GM18867 (cell line): ENCODE results near the gene PTP4A2.

Experiments used
- ATAC-seq: cut with Tn5 transposase; IDR thresholded peaks from one replicate; pipeline ENCODE4 v1.9.1; 2021; ENCODE audit warnings: mild to moderate bottlenecking, moderate library complexity; ENCODE audit not compliant: unreplicated experiment

PTP4A2 gene

DNA sequence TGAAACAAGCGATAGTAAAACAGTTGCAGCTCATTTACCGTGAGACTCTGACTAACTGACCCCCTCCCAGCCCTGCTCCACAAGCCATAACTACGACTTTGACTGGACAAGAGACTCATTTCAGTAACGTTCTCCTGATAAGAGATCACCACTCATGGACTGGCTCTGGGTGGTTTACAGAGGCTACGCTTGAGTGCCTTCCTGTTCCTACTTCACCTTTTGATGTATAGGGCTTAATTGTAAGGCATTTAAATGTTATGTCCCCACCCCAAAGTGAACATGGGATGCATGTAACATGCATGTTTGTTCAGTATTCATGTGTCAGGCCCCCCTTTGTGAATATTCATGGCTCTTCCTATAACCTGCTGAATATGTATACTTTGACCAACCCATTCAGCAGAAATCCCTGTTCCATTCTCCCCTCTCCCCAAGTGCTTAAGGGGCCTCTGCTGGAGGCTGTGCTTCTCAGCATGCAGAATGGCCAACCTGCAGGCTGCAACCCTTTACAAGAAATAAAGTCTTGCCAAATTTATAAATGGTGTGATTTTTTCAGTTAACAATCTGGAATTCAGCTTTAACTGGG, 71.6 kb downstream of the PTP4A2 start:
- ATAC-seq = no peak

DNA sequence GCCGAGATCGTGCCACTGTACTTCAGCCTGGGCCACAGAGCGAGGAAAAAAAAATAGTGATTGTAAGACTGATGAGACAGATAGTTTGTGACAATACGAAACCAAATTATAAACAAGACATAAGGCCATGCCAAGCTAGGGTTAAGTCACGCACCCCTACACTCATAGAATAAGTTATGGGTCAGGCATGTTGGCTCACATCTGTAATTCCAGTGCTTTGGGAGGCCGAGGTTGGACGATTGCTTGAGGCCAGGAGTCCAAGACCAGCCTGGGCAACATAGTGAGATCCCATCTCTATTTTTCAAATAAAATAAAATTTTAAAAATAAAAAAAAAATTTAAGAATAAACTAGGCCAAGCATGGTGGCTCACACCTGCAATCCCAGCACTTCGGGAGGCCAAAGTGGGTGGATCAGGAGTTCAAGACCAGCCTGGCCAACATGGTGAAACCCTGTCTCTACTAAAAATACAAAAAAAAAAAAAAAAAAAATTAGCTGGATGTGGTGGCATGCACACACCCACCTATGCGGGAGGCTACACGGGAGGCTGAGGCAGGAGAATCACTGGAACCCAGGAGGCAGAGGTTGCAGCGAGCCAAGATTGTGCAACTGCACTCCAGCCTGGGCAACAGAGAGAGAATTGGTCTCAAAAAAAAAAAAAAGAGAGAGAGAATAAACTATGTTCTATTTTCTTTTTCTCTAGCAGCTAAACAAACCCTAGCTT, 72.3 kb downstream of the PTP4A2 start:
- ATAC-seq = no peak

DNA sequence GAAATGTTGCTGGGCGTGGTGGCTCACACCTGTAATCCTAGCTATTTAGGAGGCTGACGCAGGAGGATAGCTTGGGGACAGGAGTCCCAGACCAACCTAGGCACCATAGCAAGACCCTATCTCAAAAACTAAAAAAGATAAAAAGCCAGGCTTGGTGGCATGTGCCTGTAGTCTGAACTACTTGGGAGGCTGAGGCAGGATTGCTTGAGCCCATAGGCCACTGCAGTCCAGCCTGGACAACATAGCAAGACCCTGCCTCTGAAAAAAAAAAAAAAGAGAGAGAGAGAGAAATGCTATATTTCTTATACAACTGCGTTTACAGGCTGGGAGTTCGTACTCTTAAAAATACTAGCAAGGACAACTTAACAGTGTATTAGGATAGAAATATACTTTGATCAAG, 76.1 kb downstream of the PTP4A2 start:
- no peak for ATAC-seq

DNA sequence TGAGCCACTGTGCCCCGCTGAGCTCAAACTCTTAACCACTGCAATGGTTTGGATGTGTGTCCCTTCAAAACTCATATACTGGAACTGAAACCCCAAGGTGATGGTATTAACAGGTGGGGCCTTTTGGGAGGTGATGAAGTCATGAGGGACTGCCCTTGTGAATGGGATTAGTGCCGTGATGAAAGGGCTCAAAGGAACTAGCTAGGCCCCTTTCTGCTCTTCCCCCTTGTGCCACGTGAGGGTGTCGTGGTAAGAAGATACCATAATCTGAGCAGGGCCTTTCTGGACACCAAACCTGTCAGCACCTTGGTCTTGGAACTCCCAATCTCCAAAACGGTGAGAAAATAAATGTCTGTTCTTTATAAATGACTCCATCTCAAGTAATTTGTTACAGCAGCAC, 76.8 kb downstream of the PTP4A2 start:
- ATAC-seq = no peak

DNA sequence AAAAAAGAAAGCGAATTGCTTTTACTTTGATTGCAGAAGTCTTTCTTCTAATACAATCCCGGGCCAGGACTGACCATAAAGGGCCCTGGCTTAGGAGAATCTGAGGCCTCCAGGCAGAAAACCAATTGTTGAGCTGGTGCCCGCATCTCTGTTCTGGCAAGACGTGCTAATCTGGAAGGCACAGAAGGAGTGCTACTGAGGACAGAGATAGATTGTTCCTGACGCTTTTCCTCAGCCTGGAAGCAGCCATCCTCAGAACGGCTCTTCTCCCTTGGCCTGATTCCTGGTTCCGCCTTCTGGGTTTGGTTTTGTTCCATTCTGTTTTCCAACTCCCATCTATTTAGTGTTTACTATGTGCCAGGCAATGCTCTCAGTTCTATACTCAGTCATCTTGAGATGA, 77.6 kb downstream of the PTP4A2 start:
- no peak for ATAC-seq

DNA sequence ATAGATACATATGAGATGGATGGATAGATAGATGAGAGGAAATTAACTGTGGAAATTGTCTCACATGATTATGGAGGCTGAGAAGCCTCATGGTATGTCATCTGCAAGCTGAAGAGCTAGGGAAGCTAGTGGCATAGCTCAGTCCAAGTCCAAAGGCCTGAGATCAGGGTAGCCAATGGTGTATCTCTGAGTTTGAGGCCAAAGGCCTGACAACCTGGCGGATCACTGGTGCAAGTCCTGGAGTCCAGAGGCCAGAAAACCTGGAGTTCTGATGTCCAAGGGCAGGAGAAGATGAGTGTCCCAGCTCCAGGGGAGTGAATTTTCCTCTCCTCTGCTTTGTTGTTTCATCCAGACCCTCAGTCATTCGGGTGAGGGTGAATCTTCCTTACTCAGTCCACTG, 78.4 kb downstream of the PTP4A2 start:
- no peak for ATAC-seq

DNA sequence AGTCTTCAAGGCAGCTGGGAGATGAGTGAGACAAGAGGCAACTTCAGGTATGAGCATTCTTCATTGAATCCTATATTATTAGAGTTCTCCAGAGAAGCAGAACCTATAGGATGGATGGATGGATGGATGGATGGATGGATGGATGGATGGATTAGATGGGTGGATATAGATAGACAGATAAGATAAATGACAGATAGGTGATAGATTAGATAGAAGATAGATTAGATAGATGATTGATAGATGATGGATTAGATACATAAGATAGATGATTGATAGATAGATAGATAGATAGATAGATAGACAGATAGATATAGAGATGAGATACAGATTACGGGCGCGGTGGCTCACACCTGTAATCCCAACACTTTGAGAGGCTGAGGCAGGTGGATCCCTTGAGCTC, 79.1 kb downstream of the PTP4A2 start:
- no peak for ATAC-seq

DNA sequence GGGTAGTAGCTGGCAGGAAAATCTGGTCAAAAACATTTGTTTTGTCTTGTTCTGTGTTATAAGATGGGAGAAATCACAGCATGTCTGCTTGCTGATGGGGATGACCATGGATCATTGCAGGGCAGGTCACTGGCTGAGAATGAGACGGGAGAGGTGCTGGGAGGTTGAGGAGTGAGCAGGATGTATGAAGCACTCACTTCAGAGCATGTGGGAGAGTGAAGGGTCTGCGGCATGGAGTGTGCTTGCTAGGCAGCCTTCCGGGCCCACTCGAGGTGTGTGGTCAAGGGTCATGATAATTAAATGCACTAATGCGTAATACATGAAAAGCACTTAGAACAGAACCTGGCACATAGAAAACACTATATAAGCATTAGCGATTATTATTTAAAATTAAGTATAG, 80.3 kb downstream of the PTP4A2 start:
- ATAC-seq = no peak
